GM19099 (cell line): ENCODE results near the gene DSE.

Experiments used
- POLR2A ChIP-seq: IDR thresholded peaks from 3 replicates; pipeline ENCODE4 v1.6.1; 2011; ENCODE audit warnings: low read depth; ENCODE audit not compliant: insufficient read length; ENCODE audit errors: extremely low read depth

DSE gene

GRCh38 chr6:116439522-116440051, 68.8 kb downstream of the DSE start:
- TF ChIP-seq POLR2A, result no peak

DNA sequence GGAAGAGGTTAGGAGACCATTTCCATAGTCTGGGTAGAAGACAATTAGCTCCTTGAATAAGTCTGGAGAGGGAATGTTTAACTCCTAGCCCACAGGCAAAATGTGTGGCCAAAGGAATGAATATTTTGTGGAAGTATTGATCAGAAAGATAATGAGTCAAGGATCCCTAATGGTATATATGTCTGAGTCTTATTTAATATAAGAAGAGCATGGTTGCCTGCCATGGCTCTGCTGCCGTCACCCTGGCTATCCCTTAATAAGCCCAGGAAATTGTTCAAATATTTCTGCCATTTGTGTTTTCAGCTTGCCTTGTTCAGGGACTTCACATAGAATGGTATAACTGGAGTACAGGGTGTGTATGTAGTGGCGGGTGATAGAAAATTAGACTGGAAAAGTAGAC, 72.4 kb downstream of the DSE start:
- no peak for TF ChIP-seq POLR2A

DNA sequence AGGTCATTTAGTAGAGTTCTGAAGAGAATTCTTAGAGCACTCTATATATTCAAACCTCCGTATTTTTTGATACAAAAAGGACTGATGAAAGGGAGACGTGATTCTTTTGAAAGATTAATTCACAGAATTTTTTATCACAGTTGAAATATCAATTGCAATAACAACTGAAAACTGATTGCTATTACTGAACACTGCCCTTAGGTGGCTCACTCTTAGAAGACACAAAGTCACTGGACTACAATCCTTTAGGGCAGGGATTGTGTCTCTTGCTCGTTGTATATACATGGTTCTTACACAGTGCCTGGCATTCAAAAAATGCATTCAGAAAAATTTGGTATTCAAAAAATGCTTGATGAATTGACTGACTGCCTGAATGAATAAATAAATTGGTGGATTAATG, 73.3 kb downstream of the DSE start:
- no peak for TF ChIP-seq POLR2A

- no peak for TF ChIP-seq POLR2A
These were observed 73.8 kb downstream of the DSE start for GRCh38 chr6:116444575-116444974.

- no peak for TF ChIP-seq POLR2A
These were observed 74.4 kb downstream of the DSE start for GRCh38 chr6:116445102-116445501.

DNA sequence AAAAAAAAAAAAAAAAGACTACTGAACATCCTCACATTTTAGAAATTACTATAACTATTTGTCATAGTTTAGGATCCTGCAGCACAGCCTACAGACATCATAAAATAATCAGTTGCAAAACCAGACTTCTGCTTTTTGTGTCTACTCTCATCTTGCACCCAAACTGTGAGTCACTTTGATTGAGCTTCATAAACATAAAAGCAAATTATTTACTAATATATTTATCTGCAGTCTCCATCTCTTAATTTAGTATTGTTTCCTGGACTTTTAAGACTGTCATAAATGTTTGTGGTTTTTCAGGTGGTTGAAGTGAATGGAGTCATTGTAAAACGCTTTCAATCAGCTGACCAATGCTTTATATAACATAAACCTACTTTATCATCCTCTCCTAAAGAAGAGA, 75.7 kb downstream of the DSE start:
- no peak for TF ChIP-seq POLR2A

GRCh38 chr6:116447052-116447451, 76.3 kb downstream of the DSE start:
- no peak for TF ChIP-seq POLR2A

DNA sequence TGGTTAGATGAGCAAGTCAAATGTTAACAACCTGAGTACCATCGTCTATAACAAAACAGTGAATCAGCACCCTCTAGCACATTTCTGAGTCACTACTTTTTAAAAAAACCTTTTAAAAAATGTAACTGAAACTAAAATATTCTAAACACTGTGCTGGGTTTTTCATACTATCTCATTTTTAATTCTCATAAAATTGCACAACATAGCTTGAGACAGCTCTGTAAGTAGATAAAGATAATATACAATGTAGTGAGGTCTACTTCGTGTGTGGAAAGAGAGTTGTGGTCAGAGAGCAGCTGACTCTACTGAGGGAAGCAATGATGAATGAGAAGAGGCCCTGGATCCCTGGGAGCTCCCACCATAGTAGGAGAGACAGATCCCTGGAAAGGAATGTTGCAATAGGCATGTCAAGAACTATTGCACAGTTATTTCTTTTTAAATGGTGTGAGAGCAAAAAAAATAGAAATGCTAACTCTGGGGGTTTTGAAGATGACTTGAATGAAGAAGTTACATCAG, 76.8 kb downstream of the DSE start:
- TF ChIP-seq POLR2A, result no peak

- no peak for TF ChIP-seq POLR2A
These were observed 78.8 kb downstream of the DSE start for GRCh38 chr6:116449565-116449964.

- TF ChIP-seq POLR2A, result no peak
These were observed 79.5 kb downstream of the DSE start for GRCh38 chr6:116450185-116450710.

GRCh38 chr6:116450769-116451740, 80.3 kb downstream of the DSE start:
- TF ChIP-seq POLR2A, result no peak

DNA sequence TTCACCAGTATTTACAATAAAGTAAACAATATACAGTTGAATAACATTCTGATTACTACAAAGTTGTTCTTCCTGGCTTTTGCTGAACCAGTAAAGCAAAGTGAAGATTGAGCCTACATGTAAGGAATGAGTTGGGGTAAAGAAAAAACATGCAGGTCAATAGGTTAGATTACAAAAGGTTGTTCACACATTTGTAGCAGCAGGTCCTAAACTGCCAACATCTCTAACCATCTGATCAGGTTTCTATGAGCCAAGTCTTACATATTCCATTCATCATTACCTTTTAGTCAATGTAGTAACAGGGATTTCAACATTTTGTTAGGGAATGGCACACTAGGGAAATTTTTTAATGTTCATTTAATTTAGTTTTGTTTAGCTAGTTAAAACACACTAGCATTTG, 81.2 kb downstream of the DSE start:
- TF ChIP-seq POLR2A, result no peak

GRCh38 chr6:116452531-116452930, 81.8 kb downstream of the DSE start:
- TF ChIP-seq POLR2A, result no peak

- TF ChIP-seq POLR2A, result no peak
These were observed 85.4 kb downstream of the DSE start for GRCh38 chr6:116456106-116456505.

- no peak for TF ChIP-seq POLR2A
These were observed 86.2 kb downstream of the DSE start for GRCh38 chr6:116456927-116457326.

GRCh38 chr6:116458264-116458663, 87.5 kb downstream of the DSE start:
- TF ChIP-seq POLR2A, result no peak

DNA sequence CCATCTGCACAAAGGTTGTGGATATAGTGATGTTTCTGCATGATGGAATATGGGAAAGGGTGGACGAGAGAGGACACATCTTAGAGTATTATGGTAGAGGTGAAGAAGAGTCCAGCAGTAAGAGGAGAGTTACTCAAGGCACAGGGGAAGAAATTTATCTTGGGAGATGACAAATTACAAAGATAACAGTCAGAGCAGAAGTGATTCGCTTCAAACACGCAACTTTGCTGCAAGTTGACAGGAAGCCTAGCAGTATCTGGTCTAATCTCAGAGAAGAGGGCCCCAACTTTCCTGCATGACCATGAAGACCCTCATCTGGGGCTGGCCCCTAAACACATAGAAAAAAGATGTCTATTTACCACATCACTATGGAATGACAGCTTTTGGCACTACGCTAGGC, 89.2 kb downstream of the DSE start:
- TF ChIP-seq POLR2A, result no peak
